Right lobe of liver (tissue), 6 donors: ENCODE measurements around the gene ACVR1. TPM values are rescaled to one million over a fixed set of nuclear protein-coding genes. Genes with fewer than 3 reads are reported as not detected.

ENCODE experiments used
- ATAC-seq, 4 donors: fragments of 200-7000 bp; cut with Tn5 transposase; one replicate each; pipeline ENCODE4 v1.9.1; 2020; ENCODE audit warnings: mild to moderate bottlenecking in 4 of 4, moderate library complexity in 4 of 4
- DNase-seq, 3 donors: peaks; one replicate each; pipeline ENCODE4 v3.0.0-alpha.2; 2020
- H3K27ac ChIP-seq, 3 donors: fragments of 200-600 bp; one replicate each; pipeline ENCODE4 v1.8.0; 2022
- H3K27me3 ChIP-seq, 2 donors: fragments of 200-600 bp; one replicate each; pipeline ENCODE4 v1.8.0; 2022
- H3K36me3 ChIP-seq, 4 donors: fragments of 200-600 bp; sonication (generic) in 1 of 4; one replicate each; pipeline versions ENCODE4 v1.5.1 to v1.8.0; 2017 to 2022; ENCODE audit warnings: control low read depth in 1 of 4
- H3K4me1 ChIP-seq, 4 donors: fragments of 200-600 bp; sonication (generic) in 1 of 4; one replicate each; pipeline versions ENCODE4 v1.5.1 to v1.8.0; 2017 to 2022; ENCODE audit warnings: control low read depth in 1 of 4
- H3K4me3 ChIP-seq, 3 donors: fragments of 200-600 bp; one replicate each; pipeline ENCODE4 v1.8.0; 2022
- H3K9me3 ChIP-seq, 4 donors: fragments of 200-600 bp; sonication (generic) in 1 of 4; one replicate each; pipeline versions ENCODE4 v1.5.1 to v1.8.0; 2017 to 2022; ENCODE audit warnings: control low read depth in 1 of 4
- POLR2A ChIP-seq: fragments of 450-650 bp; IDR thresholded peaks from one replicate; pipeline ENCODE4 v1.6.1; 2017; ENCODE audit warnings: antibody characterized with exemption, mild to moderate bottlenecking
- WGBS: methylation state at CpG from one replicate; pipeline ENCODE4 v1.1.6; 2018; ENCODE audit warnings: low coverage, low lambda C conversion rate; ENCODE audit not compliant: insufficient coverage; ENCODE audit errors: missing lambda C conversion rate; 5-methylcytosine and 5-hydroxymethylcytosine counted together
- intact Hi-C, 2 donors: fragments of 100-400 bp; cut with DNase I; formaldehyde crosslinking; loops; one replicate each; pipeline versions ENCODE4 v1.11.2 to v1.14.1; 2022
- total RNA-seq, 6 experiments: library from RNA; depleted of rRNA in 2 of 6; stranded (reverse); fragments of >200 nt in 2 of 6; fragmentation: NEBNext Ultra II Directional in 3 of 6; extraction: Animal tissue kit (Norgen Biotek cat#: 25700) in 3 of 6; gene quantifications; one replicate each; pipeline versions ENCODE4 v1.1.0 to v1.2.4, GENCODE V29; 2016 to 2023
- TF ChIP-seq, protein P1 (sequence below), 4 donors: fragments of 200-600 bp in 3 of 4; fragments of 450-650 bp in 1 of 4; IDR thresholded peaks; one replicate each; pipeline versions ENCODE4 v1.5.1 to v1.8.0; 2016 to 2022; ENCODE audit warnings: antibody characterized with exemption in 4 of 4, mild to moderate bottlenecking in 2 of 4
- donor health status: DM: no; HTN: yes; CAD: no.
- donor health status: DM: no; HTN: no; CAD: no.
- donor health status: DM: no; HTN: no; CAD: no.
- donor health status: DM: no; HTN: yes; CAD: no.
- donor health status: DM: no; HTN: yes; CAD: no.

ACVR1 gene
- total RNA-seq, 6 experiments from 2014 or later: 10.9 to 25.1 (median 14.6) TPM

DNA sequence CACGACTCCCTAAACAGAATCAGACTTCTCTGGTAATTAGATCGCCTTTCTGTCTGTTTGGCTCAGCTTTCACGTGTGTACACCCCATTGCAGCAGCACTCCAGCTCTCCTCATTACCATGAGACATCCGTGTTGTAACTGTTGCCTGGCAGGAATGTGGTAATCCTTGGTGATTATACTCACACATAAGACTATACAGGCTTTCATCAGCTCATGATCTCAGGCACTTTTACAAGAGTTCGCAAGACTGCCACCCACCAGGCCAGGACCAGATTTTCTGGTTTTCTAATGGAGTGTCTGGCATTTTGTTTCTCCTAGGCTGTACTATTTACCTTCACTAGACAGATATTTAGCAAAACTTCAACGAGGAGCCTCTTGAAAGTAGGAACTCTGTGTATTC lies 50.2 kb downstream of the ACVR1 start:
- no peaks in the 10 kb centered on the region for H3K9me3 ChIP-seq
- no peaks in the 10 kb centered on the region for H3K36me3 ChIP-seq
- peaks cover 0 to 40% (median 11%) of the 10 kb centered on the region in 4 donors for H3K4me1 ChIP-seq
- no peak for DNase-seq
- TF ChIP-seq POLR2A: no peak
- TF ChIP-seq, protein P1, sequence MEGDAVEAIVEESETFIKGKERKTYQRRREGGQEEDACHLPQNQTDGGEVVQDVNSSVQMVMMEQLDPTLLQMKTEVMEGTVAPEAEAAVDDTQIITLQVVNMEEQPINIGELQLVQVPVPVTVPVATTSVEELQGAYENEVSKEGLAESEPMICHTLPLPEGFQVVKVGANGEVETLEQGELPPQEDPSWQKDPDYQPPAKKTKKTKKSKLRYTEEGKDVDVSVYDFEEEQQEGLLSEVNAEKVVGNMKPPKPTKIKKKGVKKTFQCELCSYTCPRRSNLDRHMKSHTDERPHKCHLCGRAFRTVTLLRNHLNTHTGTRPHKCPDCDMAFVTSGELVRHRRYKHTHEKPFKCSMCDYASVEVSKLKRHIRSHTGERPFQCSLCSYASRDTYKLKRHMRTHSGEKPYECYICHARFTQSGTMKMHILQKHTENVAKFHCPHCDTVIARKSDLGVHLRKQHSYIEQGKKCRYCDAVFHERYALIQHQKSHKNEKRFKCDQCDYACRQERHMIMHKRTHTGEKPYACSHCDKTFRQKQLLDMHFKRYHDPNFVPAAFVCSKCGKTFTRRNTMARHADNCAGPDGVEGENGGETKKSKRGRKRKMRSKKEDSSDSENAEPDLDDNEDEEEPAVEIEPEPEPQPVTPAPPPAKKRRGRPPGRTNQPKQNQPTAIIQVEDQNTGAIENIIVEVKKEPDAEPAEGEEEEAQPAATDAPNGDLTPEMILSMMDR (IDR thresholded peaks at IDR 0.05): no peak
- H3K4me3 ChIP-seq: no peak overlapping the region
- H3K27me3 ChIP-seq: no peaks in the 10 kb centered on the region
- 66% methylated on average over 5 of the region's 6 CpGs for WGBS
- ATAC-seq: peak in 1 of 4 donors; percentile 19
- intact Hi-C loops: no loop called here
- no peak overlapping the region for H3K27ac ChIP-seq

DNA sequence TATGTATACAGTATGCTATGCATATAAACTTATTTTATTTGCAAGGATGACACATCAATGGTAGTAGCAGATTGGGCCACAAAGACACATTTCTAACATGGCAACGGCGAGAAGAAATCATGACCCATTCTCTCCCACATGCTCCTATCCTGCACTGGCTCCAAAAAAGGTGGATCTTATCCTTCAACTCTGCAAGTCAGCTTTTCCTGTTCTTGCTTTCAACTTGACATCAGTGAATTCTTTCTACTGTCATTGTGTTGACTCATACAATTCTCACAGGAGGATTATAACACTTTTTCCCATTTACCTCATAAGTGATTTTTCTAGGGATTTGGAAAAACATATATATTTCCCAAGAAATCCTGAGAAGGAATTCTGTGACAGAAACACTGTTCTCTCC lies 53.1 kb downstream of the ACVR1 start:
- peaks cover 0 to 4% (median 0%) of the 10 kb centered on the region in 4 donors for H3K36me3 ChIP-seq
- H3K27me3 ChIP-seq: no peaks in the 10 kb centered on the region
- H3K4me3 ChIP-seq: no peak overlapping the region
- intact Hi-C loops: no loop called here
- no peak for DNase-seq
- peak overlapping the region in 2 of 3 donors; percentile 9 to 50 for H3K27ac ChIP-seq
- H3K9me3 ChIP-seq: no peaks in the 10 kb centered on the region
- peaks cover 0 to 46% (median 10%) of the 10 kb centered on the region in 4 donors for H3K4me1 ChIP-seq
- 34% methylated on average over 2 of the region's 2 CpGs for WGBS
- TF ChIP-seq POLR2A: no peak
- TF ChIP-seq, protein P1 (IDR thresholded peaks at IDR 0.05): no peak
- ATAC-seq: peak; percentile 29 to 49 (median 38)

DNA sequence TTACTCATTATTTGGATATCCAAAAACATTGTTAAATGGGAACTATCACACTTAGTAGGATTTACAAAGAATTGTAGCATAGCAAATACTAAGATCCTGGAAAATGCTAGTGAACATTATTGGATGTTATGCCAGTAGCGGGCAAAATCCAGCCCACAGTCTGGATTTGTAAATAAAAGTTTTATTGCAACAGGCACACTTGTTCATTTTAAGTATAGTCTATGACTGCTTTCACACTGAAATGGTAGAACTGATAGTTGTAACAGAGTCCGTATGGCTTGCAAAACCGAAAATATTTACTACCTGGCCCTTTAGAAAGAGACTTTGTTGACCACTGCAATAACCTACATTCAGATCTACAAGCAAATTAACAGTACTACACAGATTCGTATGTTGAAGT lies 53.6 kb downstream of the ACVR1 start:
- peak in 1 of 3 donors; percentile 60 for DNase-seq
- peak overlapping the region in 2 of 3 donors; percentile 9 to 50 for H3K27ac ChIP-seq
- H3K36me3 ChIP-seq: peaks cover 0 to 6% (median 0%) of the 10 kb centered on the region in 4 donors
- 28% methylated on average over 4 of the region's 4 CpGs for WGBS
- intact Hi-C loops: no loop called here
- ATAC-seq: peak; percentile 74 to 84 (median 82)
- TF ChIP-seq, protein P1 (IDR thresholded peaks at IDR 0.05): no peak
- no peak for TF ChIP-seq POLR2A
- H3K4me1 ChIP-seq: peaks cover 0 to 46% (median 10%) of the 10 kb centered on the region in 4 donors
- H3K4me3 ChIP-seq: no peak overlapping the region
- no peaks in the 10 kb centered on the region for H3K27me3 ChIP-seq
- H3K9me3 ChIP-seq: no peaks in the 10 kb centered on the region

DNA sequence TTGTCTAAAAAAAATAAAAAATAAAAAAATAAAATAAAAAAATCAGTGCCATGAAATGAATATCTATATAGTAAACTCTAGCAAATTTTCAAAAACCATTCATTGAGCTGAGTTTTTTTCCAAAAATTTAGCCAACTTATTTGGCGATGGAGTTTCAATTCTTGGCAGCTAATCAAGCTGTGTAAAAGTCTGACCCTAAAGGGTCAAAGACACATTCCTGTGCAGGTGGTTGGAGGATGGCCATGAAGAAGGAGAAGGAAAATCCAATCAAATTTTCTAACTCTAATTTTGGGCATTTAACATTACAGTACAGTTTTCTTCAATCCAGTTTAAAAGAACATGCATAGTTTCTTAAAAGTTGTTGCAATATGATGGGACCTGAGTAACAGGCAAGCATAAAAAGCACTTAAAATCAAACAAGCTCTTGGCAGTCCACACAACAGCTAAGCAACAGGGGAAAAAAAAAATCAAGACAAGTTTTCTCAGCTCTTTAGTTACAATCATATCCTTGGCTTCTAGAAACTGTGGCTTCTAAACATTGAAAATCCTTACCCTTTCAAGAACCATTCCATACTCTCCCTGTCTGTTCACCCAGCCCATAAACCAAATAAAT lies 54.5 kb downstream of the ACVR1 start:
- peak; percentile 30 to 55 (median 46) for ATAC-seq
- Histone ChIP-seq H3K36me3 (peaks cover 0 to 15% (median 5%) of the 10 kb centered on the region in 4 donors), H3K9me3 (no peaks in the 10 kb centered on the region), H3K27me3 (no peaks in the 10 kb centered on the region), H3K4me3 (no peak overlapping the region), H3K4me1 (peaks cover 0 to 46% (median 10%) of the 10 kb centered on the region in 4 donors), H3K27ac (peak overlapping the region in 1 of 3 donors; percentile 50)
- WGBS: 24% methylated on average over 1 of the region's 1 CpG
- TF ChIP-seq POLR2A: no peak
- TF ChIP-seq, protein P1 (IDR thresholded peaks at IDR 0.05): no peak
- intact Hi-C loops: no loop called here
- DNase-seq: no peak
